Measurements from ENCODE around the gene KCNJ1.

DNA sequence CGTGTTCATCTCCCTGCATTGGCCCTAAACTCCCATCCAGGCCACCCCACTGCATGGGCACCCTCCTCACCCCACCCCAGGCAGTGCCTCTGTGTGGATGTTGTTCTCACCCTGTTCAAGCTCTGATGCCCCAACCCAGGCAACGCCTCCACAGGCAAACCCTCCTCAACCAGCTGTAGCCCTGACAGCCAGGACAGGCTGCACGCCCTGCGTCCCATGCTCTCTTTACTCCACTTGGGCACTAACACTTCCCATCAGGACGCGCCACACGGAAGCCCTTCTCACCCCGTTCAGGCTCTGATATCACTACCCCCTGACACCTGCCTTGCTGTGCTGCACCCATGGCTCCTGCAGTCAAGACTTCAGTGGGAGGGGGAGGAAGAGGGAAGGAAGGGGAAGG lies 47.9 kb downstream of the KCNJ1 start:
- TF ChIP-seq, protein P1, sequence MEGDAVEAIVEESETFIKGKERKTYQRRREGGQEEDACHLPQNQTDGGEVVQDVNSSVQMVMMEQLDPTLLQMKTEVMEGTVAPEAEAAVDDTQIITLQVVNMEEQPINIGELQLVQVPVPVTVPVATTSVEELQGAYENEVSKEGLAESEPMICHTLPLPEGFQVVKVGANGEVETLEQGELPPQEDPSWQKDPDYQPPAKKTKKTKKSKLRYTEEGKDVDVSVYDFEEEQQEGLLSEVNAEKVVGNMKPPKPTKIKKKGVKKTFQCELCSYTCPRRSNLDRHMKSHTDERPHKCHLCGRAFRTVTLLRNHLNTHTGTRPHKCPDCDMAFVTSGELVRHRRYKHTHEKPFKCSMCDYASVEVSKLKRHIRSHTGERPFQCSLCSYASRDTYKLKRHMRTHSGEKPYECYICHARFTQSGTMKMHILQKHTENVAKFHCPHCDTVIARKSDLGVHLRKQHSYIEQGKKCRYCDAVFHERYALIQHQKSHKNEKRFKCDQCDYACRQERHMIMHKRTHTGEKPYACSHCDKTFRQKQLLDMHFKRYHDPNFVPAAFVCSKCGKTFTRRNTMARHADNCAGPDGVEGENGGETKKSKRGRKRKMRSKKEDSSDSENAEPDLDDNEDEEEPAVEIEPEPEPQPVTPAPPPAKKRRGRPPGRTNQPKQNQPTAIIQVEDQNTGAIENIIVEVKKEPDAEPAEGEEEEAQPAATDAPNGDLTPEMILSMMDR (conservative IDR thresholded peaks at IDR 0.05; ENCODE audit: low read length) = no peak
- TF ChIP-seq EZH2phosphoT487 (IDR thresholded peaks at IDR 0.05; ENCODE audit: borderline replicate concordance, low read depth, low read length) = no peak
